ENCODE results near the gene CLTC. TPM values are rescaled to one million over a fixed set of nuclear protein-coding genes. Genes with fewer than 3 reads are reported as not detected.

CLTC gene
- total and polyA plus RNA-seq, 10 of the 15 experiments (the other 5 are each of a cell fraction or from before 2014, with no cell fraction given), result 77.5 to 188 (median 129) TPM

DNA sequence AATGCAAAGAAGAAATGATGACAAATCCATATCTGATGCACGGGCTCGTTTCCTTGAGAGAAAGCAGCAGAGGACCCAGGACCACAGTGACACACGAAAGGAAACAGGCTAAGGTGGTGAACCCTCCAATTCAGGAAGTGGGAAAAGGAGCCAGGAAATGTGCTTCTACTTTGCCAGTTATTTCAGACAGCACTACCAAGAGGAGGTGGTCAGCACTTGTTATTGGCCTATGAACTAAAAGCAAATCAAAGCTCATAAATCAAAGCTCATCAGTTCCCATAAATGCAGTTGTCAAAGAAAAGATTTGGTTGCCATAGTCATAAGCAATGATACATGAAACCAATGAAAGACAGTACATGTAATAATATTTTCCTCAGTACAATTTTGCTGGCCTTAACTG lies 12.6 kb upstream of the CLTC start:
- no peaks in the 10 kb centered on the region for H3K9me3 ChIP-seq (replicated peaks; ENCODE audit: control insufficient read depth, insufficient read depth, low read length)
- ChIA-PET CTCF (interaction anchor here (0.6 to 4.6 kb wide), 7 partner anchors 8 to 168 kb away, joined by 3 to 24 read pairs (median 3); partner anchors contain the start of gene CLTC), RAD21 (ENCODE audit: unreplicated experiment) (interaction anchor here (1.0 kb wide), 1 partner anchor 84 kb away, joined by 3 read pairs; no protein-coding TSS in a partner anchor), POLR2A (interaction anchor here (0.6 kb wide), 1 partner anchor 347 kb away, joined by 5 read pairs; no protein-coding TSS in a partner anchor), SMC1A (ENCODE audit: uncharacterized antibody, unreplicated experiment) (interaction anchor here (0.6 to 2.1 kb wide), 9 partner anchors 11 to 296 kb away, joined by 3 to 8 read pairs (median 3); no protein-coding TSS in a partner anchor)
- H3K4me1 ChIP-seq (ENCODE audit: control insufficient read depth, insufficient read depth, low read length), result no peaks in the 10 kb centered on the region
- no peak overlapping the region for H3K9ac ChIP-seq (ENCODE audit: control insufficient read depth, insufficient read depth, low read length)
- no peak overlapping the region for H3K27ac ChIP-seq (ENCODE audit: control insufficient read depth, insufficient read depth)
- 96% methylated on average over 3 of the region's 3 CpGs for WGBS (ENCODE audit: insufficient coverage, insufficient replicate concordance, low lambda C conversion rate, missing lambda C conversion rate)
- intact Hi-C loops (cut with micrococcal nuclease; ENCODE audit: unreplicated experiment) (no loop called here), in situ Hi-C loops (cut with MboI) (no loop called here)
- no peak overlapping the region for H3K4me2 ChIP-seq (ENCODE audit: control insufficient read depth, insufficient read depth)
- H3K4me3 ChIP-seq, result no peak overlapping the region
- no peaks in the 10 kb centered on the region for H4K20me1 ChIP-seq (ENCODE audit: control insufficient read depth, insufficient read depth)
- H2AFZ ChIP-seq (ENCODE audit: control insufficient read depth, low read depth, low read length), result no peak overlapping the region
- FAIRE-seq (no peak), DNase-seq (ENCODE audit: low read depth, low spot score) (no peak), ATAC-seq (no peak)
- peaks cover 2 to 10% of the 10 kb centered on the region in 2 experiments; a peak in 2 of 4 replicates for H3K36me3 ChIP-seq (ENCODE audit: control insufficient read depth in 2 of 2, insufficient read depth in 2 of 2, low read length in 1 of 2)
- H3K27me3 ChIP-seq (replicated peaks in 1 of 2; ENCODE audit: control insufficient read depth in 2 of 2, insufficient read depth in 2 of 2, low read length in 1 of 2), result no peaks in the 10 kb centered on the region
- no TSS peak for BruUV-seq (replicated peaks)
- TF ChIP-seq ZNF207 (IDR thresholded peaks at IDR 0.05; ENCODE audit: borderline replicate concordance), result no peak
- TF ChIP-seq, protein P1, sequence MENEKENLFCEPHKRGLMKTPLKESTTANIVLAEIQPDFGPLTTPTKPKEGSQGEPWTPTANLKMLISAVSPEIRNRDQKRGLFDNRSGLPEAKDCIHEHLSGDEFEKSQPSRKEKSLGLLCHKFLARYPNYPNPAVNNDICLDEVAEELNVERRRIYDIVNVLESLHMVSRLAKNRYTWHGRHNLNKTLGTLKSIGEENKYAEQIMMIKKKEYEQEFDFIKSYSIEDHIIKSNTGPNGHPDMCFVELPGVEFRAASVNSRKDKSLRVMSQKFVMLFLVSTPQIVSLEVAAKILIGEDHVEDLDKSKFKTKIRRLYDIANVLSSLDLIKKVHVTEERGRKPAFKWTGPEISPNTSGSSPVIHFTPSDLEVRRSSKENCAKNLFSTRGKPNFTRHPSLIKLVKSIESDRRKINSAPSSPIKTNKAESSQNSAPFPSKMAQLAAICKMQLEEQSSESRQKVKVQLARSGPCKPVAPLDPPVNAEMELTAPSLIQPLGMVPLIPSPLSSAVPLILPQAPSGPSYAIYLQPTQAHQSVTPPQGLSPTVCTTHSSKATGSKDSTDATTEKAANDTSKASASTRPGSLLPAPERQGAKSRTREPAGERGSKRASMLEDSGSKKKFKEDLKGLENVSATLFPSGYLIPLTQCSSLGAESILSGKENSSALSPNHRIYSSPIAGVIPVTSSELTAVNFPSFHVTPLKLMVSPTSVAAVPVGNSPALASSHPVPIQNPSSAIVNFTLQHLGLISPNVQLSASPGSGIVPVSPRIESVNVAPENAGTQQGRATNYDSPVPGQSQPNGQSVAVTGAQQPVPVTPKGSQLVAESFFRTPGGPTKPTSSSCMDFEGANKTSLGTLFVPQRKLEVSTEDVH (IDR thresholded peaks at IDR 0.05; ENCODE audit: low read depth, partially characterized antibody), result no peak
- no peak for TF ChIP-seq KDM1A (IDR thresholded peaks at IDR 0.05; ENCODE audit: borderline replicate concordance)
- no peak for TF ChIP-seq RAD21 (IDR thresholded peaks at IDR 0.05; ENCODE audit: insufficient read depth, low read depth, low read length)
- no peak for TF ChIP-seq RELA (IDR thresholded peaks at IDR 0.05; ENCODE audit: borderline replicate concordance, partially characterized antibody)
- no peak for TF ChIP-seq BCL11A (IDR thresholded peaks at IDR 0.05; ENCODE audit: low read depth, low read length)
- TF ChIP-seq FOXM1 (IDR thresholded peaks at IDR 0.05; ENCODE audit: low read depth, low read length), result no peak
- no peaks in the 10 kb centered on the region for H3K79me2 ChIP-seq (ENCODE audit: control insufficient read depth, insufficient read depth, low read length)
